ENCODE results near the gene GPRC5C. TPM values are rescaled to one million over a fixed set of nuclear protein-coding genes. Genes with fewer than 3 reads are reported as not detected.

Gene GPRC5C
- total and polyA plus RNA-seq, 2 of the 8 experiments (the other 6 are each of a cell fraction or from before 2014, with no cell fraction given), result 18.3 to 55.8 TPM

DNA sequence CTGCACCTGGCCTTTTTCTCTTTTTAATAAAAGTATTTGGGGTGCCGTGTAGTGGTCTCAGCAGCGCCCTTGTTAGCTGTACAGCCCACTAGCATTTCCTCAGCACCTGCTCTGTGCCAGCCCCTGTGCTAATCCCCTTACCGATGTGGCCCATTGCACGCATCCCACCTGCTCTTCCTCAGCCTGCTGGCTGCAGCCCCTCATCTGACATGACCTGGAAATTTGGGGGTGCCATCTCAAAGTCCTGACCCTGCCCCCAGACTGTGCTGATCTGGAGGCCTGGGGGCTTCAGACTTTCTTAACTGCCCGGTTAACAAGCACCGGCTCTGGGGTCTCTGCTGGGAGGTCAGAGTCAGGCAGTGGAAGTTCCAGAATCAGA is 10.4 kb downstream of the GPRC5C start:
- Histone ChIP-seq H3K23ac (ENCODE audit: insufficient read length) (no peak overlapping the region), H3K27ac (ENCODE audit: low read depth, low read length) (no peak overlapping the region), H3K9me3 (ENCODE audit: insufficient read depth in 2 of 2, low read depth in 1 of 2, low read length in 1 of 2) (no peaks in the 10 kb centered on the region), H3K4me2 (ENCODE audit: insufficient read depth in 1 of 2, low read depth in 2 of 2, low read length in 2 of 2) (peak overlapping the region in 1 of 2 experiments; percentile 6; a peak in 1 of 4 replicates), H3K4ac (replicated peaks; ENCODE audit: insufficient read length, low read depth, low read length) (no peak overlapping the region), H2BK20ac (ENCODE audit: low read length) (no peak overlapping the region), H2AK5ac (ENCODE audit: low read depth, low read length) (no peak overlapping the region), H2AFZ (ENCODE audit: low read length) (no peak overlapping the region), H4K8ac (ENCODE audit: extremely low read depth, insufficient read depth, low read length) (no peak overlapping the region), H3K36me3 (ENCODE audit: control insufficient read depth in 2 of 4, insufficient read depth in 4 of 4, low read length in 3 of 4) (peaks cover 2 to 10% (median 4%) of the 10 kb centered on the region in 4 experiments; a peak in 7 of 8 replicates), H4K91ac (replicated peaks; ENCODE audit: insufficient read length, low read length) (no peak overlapping the region), H3K4me3 (ENCODE audit: extremely low read depth in 1 of 4, insufficient read depth in 2 of 4, low read depth in 3 of 4, low read length in 4 of 4) (no peak overlapping the region; a peak in 1 of 8 replicates), H2BK120ac (replicated peaks; ENCODE audit: low read depth, low read length) (no peak overlapping the region), H4K20me1 (replicated peaks in 1 of 2; ENCODE audit: control insufficient read depth in 1 of 2, insufficient read depth in 2 of 2, low read length in 2 of 2) (peaks cover 0 to 2% of the 10 kb centered on the region in 2 experiments), H3K79me2 (ENCODE audit: control insufficient read depth in 1 of 2, insufficient read depth in 2 of 2, low read length in 2 of 2) (no peaks in the 10 kb centered on the region), H2BK15ac (ENCODE audit: low read length) (no peak overlapping the region), H2BK12ac (ENCODE audit: low read depth, low read length) (no peak overlapping the region), H2BK5ac (ENCODE audit: low read depth, low read length) (no peak overlapping the region), H3K9ac (replicated peaks in 1 of 4; ENCODE audit: extremely low read depth in 1 of 4, low read depth in 3 of 4, low read length in 3 of 4) (no peak overlapping the region), H3K4me1 (replicated peaks in 1 of 4; ENCODE audit: control insufficient read depth in 3 of 4, insufficient read depth in 4 of 4, low read length in 3 of 4) (peaks cover 0 to 25% (median 18%) of the 10 kb centered on the region in 4 experiments; a peak in 6 of 7 replicates), H3K23me2 (ENCODE audit: low read depth, low read length) (no peaks in the 10 kb centered on the region), H3K14ac (ENCODE audit: insufficient read length) (no peak overlapping the region), H3K18ac (ENCODE audit: extremely low read depth, low read length) (no peak overlapping the region; the same call in 1 of the 2 replicates), H4K5ac (ENCODE audit: insufficient read length, low read depth, low read length) (no peak overlapping the region), H3K79me1 (ENCODE audit: low read depth, low read length) (no peaks in the 10 kb centered on the region), H3K56ac (replicated peaks; ENCODE audit: insufficient read length, low read depth, low read length) (no peak overlapping the region), H3K27me3 (replicated peaks in 1 of 4; ENCODE audit: control insufficient read depth in 3 of 4, extremely low read depth in 1 of 4, insufficient read depth in 3 of 4, low read length in 3 of 4) (no peaks in the 10 kb centered on the region)
- DNase-seq (ENCODE audit: low read depth in 1 of 2, low spot score in 2 of 2) (no peak), FAIRE-seq (no peak)
- ChIA-PET CTCF (ENCODE audit: partially characterized antibody) (interaction anchor here (1.3 to 8.4 kb wide), 4 partner anchors 14 to 73 kb away, joined by 4 to 93 read pairs (median 5); no protein-coding TSS in a partner anchor), POLR2A (ENCODE audit: partially characterized antibody) (interaction anchor here (0.6 to 0.9 kb wide), 2 partner anchors 9 to 17 kb away, joined by 3 to 4 read pairs; no protein-coding TSS in a partner anchor)
- 84% methylated on average over 6 of the region's 6 CpGs; no CpG with 5 or more reads in 1 of the 2 experiments for WGBS, 2 experiments (ENCODE audit: extremely low coverage in 1 of 2, insufficient coverage in 1 of 2, insufficient read length in 1 of 2, insufficient replicate concordance in 2 of 2, low coverage in 1 of 2, low lambda C conversion rate in 2 of 2, missing lambda C conversion rate in 1 of 2)
- no peak for TF ChIP-seq TAF1 (IDR thresholded peaks at IDR 0.05; ENCODE audit: low read depth, low read length)
- TF ChIP-seq BACH1 (IDR thresholded peaks at IDR 0.05; ENCODE audit: low read length), result no peak
- no peak for TF ChIP-seq RFX5 (IDR thresholded peaks at IDR 0.05; ENCODE audit: borderline replicate concordance, low read depth, low read length)
- no peak for TF ChIP-seq MAFK (IDR thresholded peaks at IDR 0.05; ENCODE audit: low read depth, low read length)
- TF ChIP-seq JUN (IDR thresholded peaks at IDR 0.05; ENCODE audit: low read depth, low read length), result no peak
- TF ChIP-seq RAD21 (IDR thresholded peaks at IDR 0.05 in 1 of 2, conservative IDR thresholded peaks at IDR 0.05 in 1 of 2; ENCODE audit: low read depth in 2 of 2, low read length in 2 of 2), result no peak
- TF ChIP-seq, protein P1, sequence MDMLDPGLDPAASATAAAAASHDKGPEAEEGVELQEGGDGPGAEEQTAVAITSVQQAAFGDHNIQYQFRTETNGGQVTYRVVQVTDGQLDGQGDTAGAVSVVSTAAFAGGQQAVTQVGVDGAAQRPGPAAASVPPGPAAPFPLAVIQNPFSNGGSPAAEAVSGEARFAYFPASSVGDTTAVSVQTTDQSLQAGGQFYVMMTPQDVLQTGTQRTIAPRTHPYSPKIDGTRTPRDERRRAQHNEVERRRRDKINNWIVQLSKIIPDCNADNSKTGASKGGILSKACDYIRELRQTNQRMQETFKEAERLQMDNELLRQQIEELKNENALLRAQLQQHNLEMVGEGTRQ (IDR thresholded peaks at IDR 0.05; ENCODE audit: low read length), result no peak
